GM21576 (cell line): Measurements from ENCODE around the gene IGSF21.

Experiments used
- ATAC-seq: cut with Tn5 transposase; IDR thresholded peaks from one replicate; pipeline ENCODE4 v1.9.1; 2021; ENCODE audit warnings: mild to moderate bottlenecking, moderate library complexity; ENCODE audit not compliant: unreplicated experiment

Gene IGSF21

GRCh38 chr1:18394563-18395156, 287.1 kb downstream of the IGSF21 start:
- no peak for ATAC-seq

GRCh38 chr1:18396247-18396980, 288.8 kb downstream of the IGSF21 start:
- no peak for ATAC-seq

DNA sequence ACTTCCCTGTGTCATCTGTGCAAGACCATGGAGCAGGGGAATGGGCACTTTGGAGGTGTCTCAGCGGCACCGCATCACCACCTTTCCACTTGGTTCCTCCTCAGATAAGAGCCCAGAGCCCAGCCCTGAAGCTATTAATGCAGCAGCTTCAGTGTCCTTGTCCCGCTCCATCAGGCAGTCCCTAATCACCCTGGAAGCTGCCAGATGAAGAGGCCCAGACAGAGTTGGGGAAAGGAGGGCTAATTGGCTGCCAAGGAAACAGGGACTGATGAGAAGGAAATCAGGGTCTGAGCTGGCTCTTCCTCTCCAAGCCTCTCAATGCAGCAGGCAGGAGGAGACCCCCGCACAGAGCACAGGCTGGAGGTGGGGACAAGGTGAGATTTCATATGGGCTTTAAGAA, 290.0 kb downstream of the IGSF21 start:
- no peak for ATAC-seq

- no peak for ATAC-seq
Measured at GRCh38 chr1:18398791-18399530, 291.4 kb downstream of the IGSF21 start.

- no peak for ATAC-seq
Measured at GRCh38 chr1:18400347-18401102, 292.9 kb downstream of the IGSF21 start.

- no peak for ATAC-seq
Measured at GRCh38 chr1:18401921-18402320, 294.3 kb downstream of the IGSF21 start.

- no peak for ATAC-seq
Measured at GRCh38 chr1:18404460-18404859, 296.9 kb downstream of the IGSF21 start.

GRCh38 chr1:18407166-18408045, 299.8 kb downstream of the IGSF21 start:
- ATAC-seq: no peak

GRCh38 chr1:18408656-18409370, 301.2 kb downstream of the IGSF21 start:
- no peak for ATAC-seq

- no peak for ATAC-seq
Measured at GRCh38 chr1:18409609-18410237, 302.1 kb downstream of the IGSF21 start.

DNA sequence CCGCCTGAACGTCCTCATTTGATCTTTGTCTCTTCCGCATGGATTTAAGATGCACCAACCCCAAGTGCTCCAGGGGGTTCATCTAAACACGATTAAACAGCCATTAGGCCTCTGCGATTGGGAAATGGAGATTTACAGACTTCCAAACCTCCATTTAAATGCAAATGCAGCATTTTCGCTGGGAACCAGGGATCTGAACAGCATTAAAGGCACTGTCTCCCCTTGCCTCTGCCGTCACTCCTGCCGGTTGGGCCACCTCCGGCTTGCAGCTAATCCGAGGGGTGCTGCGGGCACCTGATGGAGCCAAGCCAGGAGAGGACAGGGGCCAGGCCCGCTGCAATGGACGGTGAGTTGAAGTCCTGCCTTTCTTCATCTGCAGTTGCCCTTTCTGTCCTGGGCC, 302.8 kb downstream of the IGSF21 start:
- no peak for ATAC-seq

- no peak for ATAC-seq
Measured at GRCh38 chr1:18411321-18411720, 303.7 kb downstream of the IGSF21 start.

DNA sequence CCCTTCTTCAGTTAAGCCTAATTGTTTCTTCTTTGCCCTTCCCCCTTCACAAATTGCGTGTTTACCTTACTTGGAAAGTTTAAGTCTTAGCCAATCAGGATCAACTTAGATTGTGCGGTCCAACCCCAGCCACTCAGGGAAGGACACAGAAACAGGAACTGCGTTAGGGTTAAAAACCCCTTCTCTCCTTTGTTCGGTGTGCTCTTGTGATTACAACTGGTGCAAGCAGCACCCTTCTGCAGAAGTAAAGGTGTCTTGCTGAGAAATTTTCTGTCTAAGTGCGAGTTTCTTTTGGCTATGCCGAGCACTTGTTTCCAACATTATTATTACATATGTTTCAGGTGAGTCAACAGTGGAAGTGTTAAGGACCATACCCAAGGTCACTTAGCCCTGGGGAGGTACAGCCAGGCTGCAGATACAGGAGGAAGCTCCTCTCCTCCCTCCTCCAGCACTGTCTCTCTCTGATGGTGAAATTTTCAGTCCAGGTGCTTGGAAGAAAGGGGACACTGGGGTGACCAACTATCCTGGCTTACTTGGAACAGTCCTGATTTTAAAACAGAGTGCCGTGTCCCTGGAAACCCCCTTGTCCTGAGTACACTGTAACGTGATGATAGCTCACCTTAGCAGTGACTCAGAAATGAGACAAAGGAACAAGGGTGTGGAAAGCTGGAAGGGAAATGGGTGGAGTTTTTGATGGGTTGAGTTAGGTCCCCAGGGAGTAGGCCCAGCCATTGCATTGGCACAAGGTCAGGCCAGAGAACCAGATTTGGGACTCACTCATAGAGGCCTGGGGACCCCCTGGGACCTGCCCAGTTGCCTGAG, 304.4 kb downstream of the IGSF21 start:
- no peak for ATAC-seq

- ATAC-seq: no peak
Measured at GRCh38 chr1:18412882-18413353, 305.3 kb downstream of the IGSF21 start.

GRCh38 chr1:18413541-18414305, 306.1 kb downstream of the IGSF21 start:
- no peak for ATAC-seq

GRCh38 chr1:18414321-18414720, 306.7 kb downstream of the IGSF21 start:
- ATAC-seq: no peak

DNA sequence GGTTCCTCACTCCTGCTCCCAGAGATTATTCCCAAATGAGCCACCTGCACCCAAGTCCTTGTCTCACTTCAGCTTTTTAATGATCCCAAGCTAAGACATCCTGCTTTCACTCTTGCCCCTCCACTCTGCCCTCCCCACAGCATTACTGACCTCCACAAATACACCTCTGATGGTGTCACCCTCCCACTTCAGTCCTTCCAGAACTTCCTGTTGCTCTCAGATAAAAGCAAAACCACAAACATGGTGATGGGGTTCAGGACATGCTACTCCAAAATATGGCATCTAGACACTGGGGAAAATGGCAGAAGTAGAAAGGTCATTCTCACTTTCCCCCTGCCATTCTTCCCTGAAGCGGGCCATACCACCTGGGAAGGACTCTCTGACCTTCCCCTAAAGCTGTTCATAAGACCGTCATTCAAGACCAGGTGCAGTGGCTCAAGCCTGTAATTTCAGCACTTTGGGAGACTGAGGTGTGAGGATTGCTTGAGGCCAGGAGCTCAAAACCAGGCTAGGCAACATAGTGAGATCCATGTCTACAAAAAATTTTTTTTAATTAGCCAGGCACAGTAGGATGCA, 307.4 kb downstream of the IGSF21 start:
- no peak for ATAC-seq
